A549 (cell line): Measurements from ENCODE around the gene SBK3. TPM values are rescaled to one million over a fixed set of nuclear protein-coding genes. Genes with fewer than 3 reads are reported as not detected.

Source experiments
- ATAC-seq, 2 experiments: fragments of 200-7000 bp in 1 of 2; fragments of >200 bp in 1 of 2; cut with Nextera tagmentation in 1 of 2; cut with Tn5 transposase in 1 of 2; 3 replicates each; pipeline versions ENCODE4 v1.8.0 to v1.9.1; 2018 to 2020; ENCODE audit warnings: mild to moderate bottlenecking in 1 of 2, moderate library complexity in 1 of 2
- CTCF ChIA-PET: fragments of 300-600 bp; sonication (Branson Sonifier 250); formaldehyde crosslinking; extraction: SDS; loops from one replicate; lab custom pipeline; 2021; ENCODE audit warnings: antibody characterized with exemption, inconsistent platforms; lab: Yijun Ruan, JAX
- POLR2A ChIA-PET: fragments of 350-600 bp; formaldehyde crosslinking; extraction: SDS; loops from one replicate; lab custom pipeline; 2021; ENCODE audit warnings: antibody characterized with exemption, inconsistent platforms; lab: Yijun Ruan, JAX
- DNase-seq, 2 experiments: peaks; one replicate each; pipeline versions ENCODE4 v3.0.0 to v3.0.0-alpha.2; 2011 to 2016; ENCODE audit warnings: low read depth in 1 of 2, low spot score in 1 of 2
- FAIRE-seq: peaks from 2 replicates; lab custom pipeline; 2011; peaks lifted over from hg19 to GRCh38; lab: Jason Lieb, UNC
- H3K27ac ChIP-seq, 2 experiments: fragments of >200 bp; sonication (Bioruptor Twin); formaldehyde crosslinking; 3 replicates each; pipeline ENCODE4 v1.5.1; 2016 to 2017
- H3K4me1 ChIP-seq: fragments of >200 bp; sonication (Bioruptor Twin); formaldehyde crosslinking; 3 replicates; pipeline ENCODE4 v1.6.1; 2016
- H3K4me2 ChIP-seq: fragments of >200 bp; sonication (Bioruptor Twin); formaldehyde crosslinking; 3 replicates; pipeline ENCODE4 v1.6.1; 2016
- H3K4me3 ChIP-seq: fragments of >200 bp; sonication (Bioruptor Twin); formaldehyde crosslinking; 3 replicates; pipeline ENCODE4 v1.5.1; 2016
- H3K9me3 ChIP-seq: fragments of >200 bp; sonication (Bioruptor Twin); formaldehyde crosslinking; 3 replicates; pipeline ENCODE4 v1.6.1; 2016
- CBX2 ChIP-seq: fragments of 200-600 bp; sonication (generic); IDR thresholded peaks from 2 replicates; pipeline ENCODE4 v1.6.1; 2016; ENCODE audit warnings: low read depth, mild to moderate bottlenecking, borderline replicate concordance
- CBX8 ChIP-seq: fragments of 200-600 bp; sonication (generic); IDR thresholded peaks from 2 replicates; pipeline ENCODE4 v1.6.1; 2016
- CTCF ChIP-seq: fragments of >200 bp; sonication (Bioruptor Twin); formaldehyde crosslinking; IDR thresholded peaks from 3 replicates; pipeline ENCODE4 v1.5.1; 2016
- E2F6 ChIP-seq: IDR thresholded peaks from 2 replicates; pipeline ENCODE4 v1.6.1; 2012; ENCODE audit warnings: low read depth, borderline replicate concordance
- EHF ChIP-seq: fragments of 250-450 bp; sonication (Bioruptor Pico); IDR thresholded peaks from 2 replicates; pipeline ENCODE4 v1.5.0; 2020; ENCODE audit warnings: mild to moderate bottlenecking
- EHMT2 ChIP-seq: fragments of 200-600 bp; sonication (generic); IDR thresholded peaks from 2 replicates; pipeline ENCODE4 v1.6.1; 2016; ENCODE audit warnings: antibody characterized with exemption, low read depth, mild to moderate bottlenecking, moderate library complexity
- ESRRA ChIP-seq: fragments of 150-350 bp; IDR thresholded peaks from 2 replicates; pipeline ENCODE4 v1.6.1; 2014; ENCODE audit warnings: mild to moderate bottlenecking, low read length, borderline replicate concordance
- FOSB ChIP-seq: fragments of 250-450 bp; sonication (Bioruptor Pico); IDR thresholded peaks from 2 replicates; pipeline ENCODE4 v1.5.0; 2020; ENCODE audit warnings: mild to moderate bottlenecking, moderate library complexity
- FOXS1 ChIP-seq: fragments of 250-450 bp; sonication (Bioruptor Pico); IDR thresholded peaks from 2 replicates; pipeline ENCODE4 v1.5.0; 2020; ENCODE audit warnings: mild to moderate bottlenecking, moderate library complexity
- HEYL ChIP-seq: fragments of 250-450 bp; sonication (Bioruptor Pico); IDR thresholded peaks from 2 replicates; pipeline ENCODE4 v1.8.0; 2021; ENCODE audit warnings: mild to moderate bottlenecking, moderate library complexity
- HOXA7 ChIP-seq: fragments of 250-450 bp; sonication (Bioruptor Pico); IDR thresholded peaks from 2 replicates; pipeline ENCODE4 v1.5.0; 2020; ENCODE audit warnings: mild to moderate bottlenecking, moderate library complexity
- JUN ChIP-seq, 2 experiments: fragments of >200 bp; sonication (Bioruptor Twin); formaldehyde crosslinking; IDR thresholded peaks; 2 replicates in 1 of 2; 3 replicates in 1 of 2; pipeline ENCODE4 v1.6.1; 2016 to 2017
- KDM5A ChIP-seq: fragments of 200-600 bp; sonication (generic); IDR thresholded peaks from 2 replicates; pipeline ENCODE4 v1.6.1; 2016; ENCODE audit warnings: antibody characterized with exemption, mild to moderate bottlenecking
- MAZ ChIP-seq: fragments of 150-350 bp; IDR thresholded peaks from 2 replicates; pipeline ENCODE4 v1.6.1; 2014; ENCODE audit warnings: antibody characterized with exemption, low read depth, low read length, borderline replicate concordance
- NPAS2 ChIP-seq: fragments of 250-450 bp; sonication (Bioruptor Pico); IDR thresholded peaks from 2 replicates; pipeline ENCODE4 v1.8.0; 2022; ENCODE audit warnings: mild to moderate bottlenecking, moderate library complexity, borderline replicate concordance
- POLR2AphosphoS2 ChIP-seq: conservative IDR thresholded peaks from 2 replicates; pipeline ENCODE4 v1.6.1; 2012; ENCODE audit warnings: low read length, improper control_type of control experiment, inconsistent platforms
- RARB ChIP-seq: fragments of 250-450 bp; sonication (Bioruptor Pico); IDR thresholded peaks from 2 replicates; pipeline ENCODE4 v1.8.0; 2021; ENCODE audit warnings: mild to moderate bottlenecking, moderate library complexity
- RCOR1 ChIP-seq: fragments of 150-350 bp; IDR thresholded peaks from 2 replicates; pipeline ENCODE4 v1.6.1; 2014; ENCODE audit warnings: antibody characterized with exemption, low read length, low read depth
- SMC3 ChIP-seq: fragments of >200 bp; sonication (Bioruptor Twin); formaldehyde crosslinking; IDR thresholded peaks from 3 replicates; pipeline ENCODE4 v1.6.1; 2018; ENCODE audit warnings: inconsistent platforms
- ZC3H11A ChIP-seq: fragments of 450-650 bp; IDR thresholded peaks from 2 replicates; pipeline ENCODE4 v1.6.1; 2014; ENCODE audit warnings: antibody characterized with exemption, mild to moderate bottlenecking
- ZNF302 ChIP-seq: fragments of 250-450 bp; sonication (Bioruptor Pico); IDR thresholded peaks from 2 replicates; pipeline ENCODE4 v1.9.0; 2021; ENCODE audit warnings: inconsistent platforms, mild to moderate bottlenecking, moderate library complexity
- WGBS: methylation state at CpG from one replicate; pipeline ENCODE4 v1.1.6; 2017; ENCODE audit errors: missing lambda C conversion rate; 5-methylcytosine and 5-hydroxymethylcytosine counted together
- polyA plus RNA-seq, 4 experiments: library from polyadenylated mRNA; depleted of rRNA in 3 of 4; stranded (reverse); fragments of >200 nt; fragmentation: RNase III in 1 of 4; extraction: RNeasy Plus Mini Kit Qiagen cat#74134 plus additional on column Dnase treatment in 1 of 4; gene quantifications; 2 replicates in 3 of 4; 3 replicates in 1 of 4; pipeline ENCODE4 v1.2.3, GENCODE V29; 2011 to 2017
- TF ChIP-seq, protein P1 (sequence below): fragments of 150-350 bp; IDR thresholded peaks from 2 replicates; pipeline ENCODE4 v1.6.1; 2014; ENCODE audit warnings: low read depth, mild to moderate bottlenecking, low read length
- TF ChIP-seq, protein P2 (sequence below): IDR thresholded peaks from 2 replicates; pipeline ENCODE4 v1.6.1; 2012
- TF ChIP-seq, protein P3 (sequence below): fragments of 450-650 bp; IDR thresholded peaks from 2 replicates; pipeline ENCODE4 v1.6.1; 2014; ENCODE audit warnings: antibody characterized with exemption

The SBK3 gene
- polyA plus RNA-seq, 2 of the 4 experiments (the other 2 are of a cell fraction): 1.1 TPM

- ChIA-PET CTCF (interaction anchor here (1.4 to 2.0 kb wide), 2 partner anchors 14 to 32 kb away, joined by 3 to 7 read pairs; no protein-coding TSS in a partner anchor), POLR2A (no interaction called here)
- Histone ChIP-seq H3K9me3 (no peaks in the 10 kb centered on the region), H3K4me1 (peaks cover 6% of the 10 kb centered on the region; the same call in 1 of the 3 replicates), H3K27ac (no peak overlapping the region), H3K4me3 (no peak overlapping the region), H3K4me2 (no peak overlapping the region)
- no peak for DNase-seq
- TF ChIP-seq EHMT2 (no peak), JUN (IDR thresholded peaks at IDR 0.05) (no peak), ZC3H11A (no peak), ZNF302 (CRISPR knock-in tag) (no peak), HOXA7 (CRISPR knock-in tag) (no peak), NPAS2 (CRISPR knock-in tag) (no peak), POLR2AphosphoS2 (no peak), HEYL (CRISPR knock-in tag) (no peak), RARB (CRISPR knock-in tag) (no peak)
- no peak for ATAC-seq
- no peak for FAIRE-seq
Observed at GRCh38 chr19:55567708-55568328, 22.5 kb upstream of the SBK3 start.

- H3K4me1 ChIP-seq: peaks cover 6% of the 10 kb centered on the region; the same call in 1 of the 3 replicates
- DNase-seq: no peak
- TF ChIP-seq EHF (CRISPR knock-in tag) (no peak), MAZ (no peak), FOSB (CRISPR knock-in tag) (no peak)
- TF ChIP-seq, protein P1, sequence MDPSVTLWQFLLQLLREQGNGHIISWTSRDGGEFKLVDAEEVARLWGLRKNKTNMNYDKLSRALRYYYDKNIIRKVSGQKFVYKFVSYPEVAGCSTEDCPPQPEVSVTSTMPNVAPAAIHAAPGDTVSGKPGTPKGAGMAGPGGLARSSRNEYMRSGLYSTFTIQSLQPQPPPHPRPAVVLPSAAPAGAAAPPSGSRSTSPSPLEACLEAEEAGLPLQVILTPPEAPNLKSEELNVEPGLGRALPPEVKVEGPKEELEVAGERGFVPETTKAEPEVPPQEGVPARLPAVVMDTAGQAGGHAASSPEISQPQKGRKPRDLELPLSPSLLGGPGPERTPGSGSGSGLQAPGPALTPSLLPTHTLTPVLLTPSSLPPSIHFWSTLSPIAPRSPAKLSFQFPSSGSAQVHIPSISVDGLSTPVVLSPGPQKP: no peak
- TF ChIP-seq, protein P2, sequence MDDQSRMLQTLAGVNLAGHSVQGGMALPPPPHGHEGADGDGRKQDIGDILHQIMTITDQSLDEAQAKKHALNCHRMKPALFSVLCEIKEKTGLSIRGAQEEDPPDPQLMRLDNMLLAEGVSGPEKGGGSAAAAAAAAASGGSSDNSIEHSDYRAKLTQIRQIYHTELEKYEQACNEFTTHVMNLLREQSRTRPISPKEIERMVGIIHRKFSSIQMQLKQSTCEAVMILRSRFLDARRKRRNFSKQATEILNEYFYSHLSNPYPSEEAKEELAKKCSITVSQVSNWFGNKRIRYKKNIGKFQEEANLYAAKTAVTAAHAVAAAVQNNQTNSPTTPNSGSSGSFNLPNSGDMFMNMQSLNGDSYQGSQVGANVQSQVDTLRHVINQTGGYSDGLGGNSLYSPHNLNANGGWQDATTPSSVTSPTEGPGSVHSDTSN: no peak
- TF ChIP-seq, all 56 proteins: peak for 0
- POLR2A ChIA-PET: no interaction called here
- Histone ChIP-seq H3K4me2 (no peak overlapping the region), H3K9me3 (no peaks in the 10 kb centered on the region), H3K27ac (no peak overlapping the region), H3K4me3 (no peak overlapping the region)
- CTCF ChIA-PET: interaction anchor here (1.0 to 2.0 kb wide), 3 partner anchors 13 to 63 kb away, joined by 3 to 7 read pairs (median 6); no protein-coding TSS in a partner anchor
- ATAC-seq: no peak
- 59% methylated on average over 9 of the region's 9 CpGs for WGBS
- no peak for FAIRE-seq
Observed at GRCh38 chr19:55566823-55567222, 21.5 kb upstream of the SBK3 start.

- no peak overlapping the region for H3K4me2 ChIP-seq
- peak; percentile 65 to 66; a peak in 5 of 6 replicates for ATAC-seq
- H3K9me3 ChIP-seq: 0 out of 3 replicates have a peak, but pooled peaks cover 2% of the 10 kb centered on the region
- H3K4me3 ChIP-seq: no peak overlapping the region
- ChIA-PET CTCF (interaction anchor here (6.8 kb wide), 1 partner anchor 9 kb away, joined by 31 read pairs; no protein-coding TSS in a partner anchor), POLR2A (no interaction called here)
- H3K27ac ChIP-seq: no peak overlapping the region
- no peak for DNase-seq
- TF ChIP-seq CTCF (no peak), RCOR1 (no peak), CBX2 (no peak), POLR2AphosphoS2 (no peak), SMC3 (no peak), CBX8 (no peak), ESRRA (no peak), FOXS1 (CRISPR knock-in tag) (no peak), EHF (CRISPR knock-in tag) (no peak), KDM5A (no peak), E2F6 (no peak)
- TF ChIP-seq, protein P3, sequence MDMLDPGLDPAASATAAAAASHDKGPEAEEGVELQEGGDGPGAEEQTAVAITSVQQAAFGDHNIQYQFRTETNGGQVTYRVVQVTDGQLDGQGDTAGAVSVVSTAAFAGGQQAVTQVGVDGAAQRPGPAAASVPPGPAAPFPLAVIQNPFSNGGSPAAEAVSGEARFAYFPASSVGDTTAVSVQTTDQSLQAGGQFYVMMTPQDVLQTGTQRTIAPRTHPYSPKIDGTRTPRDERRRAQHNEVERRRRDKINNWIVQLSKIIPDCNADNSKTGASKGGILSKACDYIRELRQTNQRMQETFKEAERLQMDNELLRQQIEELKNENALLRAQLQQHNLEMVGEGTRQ: no peak
- TF ChIP-seq, all 56 proteins: peak for 0
- peaks cover 6% of the 10 kb centered on the region; the same call in 1 of the 3 replicates for H3K4me1 ChIP-seq
- FAIRE-seq: no peak
- WGBS: 83% methylated on average over 12 of the region's 12 CpGs
Observed at GRCh38 chr19:55563261-55563690, 17.9 kb upstream of the SBK3 start.
